HG03378 (cell line): ENCODE data around the gene ERBIN.
"Not testable (repeated sequence)": the region's sequence is repeated elsewhere in the genome, so short reads cannot be mapped to it uniquely, and the experiment has no call there.

Experiments
- ATAC-seq: cut with Tn5 transposase; IDR thresholded peaks from one replicate; pipeline ENCODE4 v1.9.1; 2021; ENCODE audit warnings: mild to moderate bottlenecking, moderate library complexity; ENCODE audit not compliant: unreplicated experiment

ERBIN gene

DNA sequence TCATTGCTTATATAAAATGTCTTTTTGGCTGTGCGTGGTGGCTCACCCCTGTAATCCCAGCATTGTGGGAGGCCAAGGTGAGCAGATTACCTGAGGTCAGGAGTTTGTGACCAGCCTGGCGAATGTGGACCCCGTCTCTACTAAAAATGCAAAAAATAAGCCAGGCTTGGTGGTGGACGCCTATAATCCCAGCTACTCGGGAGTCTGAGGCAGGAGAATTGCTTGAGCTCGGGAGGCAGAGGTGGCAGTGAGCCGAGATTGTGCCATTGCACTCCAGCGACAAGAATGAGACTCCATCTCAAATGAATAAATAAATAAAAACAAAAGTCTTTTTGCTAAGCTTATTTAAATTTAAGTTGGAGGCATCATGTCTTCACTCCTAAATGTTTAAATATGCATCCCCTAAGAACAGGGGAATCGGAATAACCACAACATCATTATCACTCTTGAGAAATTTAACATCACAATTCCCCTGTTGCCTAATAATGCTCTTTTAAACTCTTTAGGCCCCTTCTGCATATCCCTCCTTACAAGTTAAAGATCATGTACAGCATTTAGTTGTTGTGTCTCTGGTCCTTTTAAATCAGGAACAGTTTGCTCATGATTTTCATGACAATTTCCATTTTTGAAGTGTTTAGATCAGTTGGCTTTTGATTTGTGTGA lies 72.8 kb downstream of the ERBIN start:
- no peak for ATAC-seq

DNA sequence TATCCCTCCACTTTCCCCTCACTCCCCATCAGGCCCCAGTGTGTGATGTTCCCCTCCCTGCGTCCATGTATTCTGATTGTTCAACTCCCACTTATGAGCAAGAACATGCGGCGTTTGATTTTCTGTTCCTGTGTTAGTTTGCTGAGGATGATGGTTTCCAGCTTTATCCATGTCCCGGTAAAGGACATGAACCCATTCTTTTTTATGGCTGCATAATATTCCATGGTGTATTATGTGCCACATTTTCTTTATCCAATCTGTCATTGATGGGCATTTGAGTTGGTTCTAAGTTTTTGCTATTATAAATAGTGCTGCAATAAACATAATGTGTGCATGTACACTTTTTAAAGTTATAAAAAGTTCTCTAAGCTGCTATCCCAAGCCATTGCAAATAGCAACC lies 75.6 kb downstream of the ERBIN start:
- no peak for ATAC-seq

DNA sequence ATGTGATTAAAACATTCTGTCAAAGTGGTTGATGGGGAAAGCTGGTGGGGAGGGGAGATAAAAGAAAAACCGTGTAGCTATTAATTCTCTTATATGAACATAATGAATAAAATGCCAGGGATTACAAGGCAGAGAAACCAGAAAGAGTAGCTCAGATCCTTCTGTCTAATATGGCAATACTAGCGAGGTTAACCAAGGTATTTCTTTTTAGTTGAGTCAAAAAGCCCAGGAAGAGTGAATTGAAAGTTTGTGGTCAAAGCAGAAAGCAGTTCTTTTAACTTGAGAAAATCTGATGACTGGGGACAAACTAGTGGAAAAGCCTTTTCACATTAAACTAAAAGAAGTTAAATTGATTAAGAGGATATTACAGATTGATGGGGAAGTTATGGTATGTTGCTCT lies 76.0 kb downstream of the ERBIN start:
- no peak for ATAC-seq

DNA sequence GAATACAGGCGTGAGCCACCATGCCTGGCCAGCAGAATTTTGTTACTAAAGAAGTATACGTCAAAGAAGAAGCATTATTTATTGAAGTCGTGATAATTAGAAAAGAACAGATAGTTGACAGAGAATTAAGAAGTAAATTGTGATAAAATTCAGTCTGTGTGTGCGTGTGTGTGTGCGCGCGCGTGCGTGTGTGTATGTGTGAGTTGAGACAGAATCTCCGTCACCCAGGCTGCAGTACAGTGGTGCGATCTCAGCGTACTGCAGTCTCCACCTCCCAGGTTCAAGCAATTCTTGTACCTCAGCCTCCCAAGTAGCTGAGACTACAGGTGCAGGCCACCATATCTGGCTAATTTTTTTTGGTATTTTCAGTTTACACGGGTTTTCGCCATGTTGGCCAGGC lies 77.8 kb downstream of the ERBIN start:
- ATAC-seq: no peak

DNA sequence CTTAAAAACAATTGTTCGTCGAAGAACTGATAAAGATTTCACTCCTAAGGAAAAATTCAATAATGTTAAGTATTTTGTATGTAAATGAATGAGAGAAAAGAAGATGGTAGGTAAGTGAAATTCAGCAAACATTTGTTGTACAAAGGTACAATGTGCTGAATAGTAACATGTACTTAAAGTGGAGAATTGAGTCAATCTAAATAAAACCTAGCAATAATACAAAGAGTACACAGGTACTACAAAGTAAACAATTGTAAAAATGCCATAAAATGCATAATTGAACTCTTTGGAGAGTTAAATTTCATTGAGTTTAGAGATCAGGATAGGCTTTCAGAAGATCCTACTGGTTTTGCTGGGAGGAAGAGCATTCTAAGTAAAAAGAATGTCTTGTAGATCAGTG lies 82.9 kb downstream of the ERBIN start:
- ATAC-seq: no peak

DNA sequence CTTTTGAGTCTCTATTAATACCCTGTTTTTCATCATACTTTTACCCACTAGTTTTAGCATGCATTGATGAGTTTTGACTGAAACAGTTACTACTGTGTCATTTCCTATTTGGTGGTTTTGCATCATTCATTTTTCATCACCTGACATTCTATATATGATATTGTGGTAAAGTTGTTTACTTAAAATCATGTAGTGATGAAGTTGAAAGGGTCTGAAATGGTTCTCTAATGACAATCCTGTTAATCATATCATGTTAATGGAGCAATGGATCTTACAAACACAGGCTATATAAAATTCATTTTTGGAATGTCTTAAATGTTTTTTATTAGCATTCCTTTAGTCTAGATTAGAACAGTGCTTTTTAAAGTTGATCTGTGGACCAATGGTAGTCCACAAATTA lies 84.1 kb downstream of the ERBIN start:
- peak; percentile 72 for ATAC-seq

DNA sequence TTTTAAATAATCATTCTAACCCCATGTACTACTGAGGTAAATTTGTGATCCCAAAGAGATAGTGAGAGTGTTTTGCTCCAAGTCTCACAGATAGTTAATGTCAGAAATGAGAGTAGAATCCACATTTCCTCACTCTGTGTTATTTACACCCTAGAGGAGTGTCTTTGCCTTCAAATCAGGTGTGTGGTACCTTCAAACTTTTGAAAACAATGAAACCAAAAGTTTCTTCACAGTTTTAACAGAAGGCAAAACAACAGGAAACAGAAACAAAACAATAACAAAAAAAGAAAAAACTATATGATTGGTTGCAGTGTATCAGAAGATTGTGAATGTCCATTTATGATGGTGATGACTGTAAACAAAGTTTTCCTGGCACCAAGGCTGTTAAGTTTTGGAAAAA lies 85.9 kb downstream of the ERBIN start:
- peak; percentile 40 for ATAC-seq

DNA sequence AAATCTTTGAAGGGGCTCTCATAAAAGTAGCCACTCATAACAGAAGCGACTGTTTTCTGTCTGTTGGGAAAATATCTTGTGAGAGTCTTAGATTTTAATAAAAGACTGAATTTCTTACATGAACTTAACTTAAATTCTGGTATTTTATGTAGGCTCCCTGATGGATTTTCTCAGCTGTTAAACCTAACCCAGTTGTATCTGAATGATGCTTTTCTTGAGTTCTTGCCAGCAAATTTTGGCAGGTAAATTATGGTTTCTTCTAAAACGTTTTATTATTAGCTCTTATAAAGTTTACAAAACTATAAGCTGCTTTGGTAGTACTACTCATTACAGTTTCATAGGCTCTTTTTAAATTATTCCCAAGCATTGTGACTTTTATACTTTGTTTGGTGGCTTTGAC lies 87.0 kb downstream of the ERBIN start:
- ATAC-seq: no peak

DNA sequence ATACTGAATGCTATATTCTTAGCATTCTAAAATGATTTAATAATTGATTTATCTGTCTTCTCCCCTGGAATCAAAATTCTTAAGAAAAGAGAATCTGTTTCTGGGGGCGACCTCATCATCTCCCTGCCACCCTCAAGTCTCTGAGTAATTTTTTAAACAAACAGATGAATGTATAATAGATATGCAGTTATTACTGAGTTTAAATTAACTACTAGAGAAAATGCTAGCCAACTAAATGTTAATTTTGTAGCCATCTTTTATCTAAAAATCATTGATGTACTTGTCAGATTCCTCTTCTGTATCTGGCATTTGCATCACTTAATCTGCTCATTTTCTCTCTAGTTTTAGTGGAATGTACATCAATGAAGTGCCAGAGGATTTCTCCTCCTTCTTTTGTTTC lies 87.5 kb downstream of the ERBIN start:
- no peak for ATAC-seq

DNA sequence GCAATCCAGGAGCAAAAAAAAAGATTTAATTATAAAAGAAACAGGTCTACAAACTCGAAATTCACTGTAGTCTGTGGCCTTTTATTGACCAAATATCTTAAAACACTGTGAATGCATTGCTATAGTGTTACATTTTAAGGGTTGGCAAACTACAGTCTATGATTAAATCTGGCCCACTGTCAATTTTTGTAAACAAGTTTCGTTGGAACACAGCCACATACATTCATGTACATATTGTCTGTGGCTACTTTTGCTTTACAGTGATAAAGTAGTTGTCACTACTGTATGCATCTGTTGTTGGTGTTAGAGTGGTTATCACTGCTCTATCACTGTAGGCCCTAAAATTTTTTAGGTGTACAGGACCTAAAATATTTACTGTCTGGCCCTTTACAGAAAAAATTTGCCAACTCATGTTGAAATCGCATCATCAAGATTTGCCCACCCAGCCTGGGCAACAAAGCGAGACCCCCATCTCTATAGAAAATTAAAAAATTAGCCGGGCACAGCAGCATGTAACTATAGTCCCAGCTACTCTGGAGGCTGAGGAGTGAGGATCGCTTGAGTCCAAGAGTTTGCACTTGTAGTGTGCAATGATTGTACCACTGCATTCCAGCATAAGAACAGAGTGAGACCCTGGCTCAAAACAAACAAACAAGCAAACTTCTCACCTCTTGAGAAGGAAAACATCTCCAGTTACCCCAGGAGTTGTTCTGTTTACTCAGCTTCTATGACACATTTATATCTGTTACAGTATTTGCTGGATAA lies 89.0 kb downstream of the ERBIN start:
- ATAC-seq: no peak

DNA sequence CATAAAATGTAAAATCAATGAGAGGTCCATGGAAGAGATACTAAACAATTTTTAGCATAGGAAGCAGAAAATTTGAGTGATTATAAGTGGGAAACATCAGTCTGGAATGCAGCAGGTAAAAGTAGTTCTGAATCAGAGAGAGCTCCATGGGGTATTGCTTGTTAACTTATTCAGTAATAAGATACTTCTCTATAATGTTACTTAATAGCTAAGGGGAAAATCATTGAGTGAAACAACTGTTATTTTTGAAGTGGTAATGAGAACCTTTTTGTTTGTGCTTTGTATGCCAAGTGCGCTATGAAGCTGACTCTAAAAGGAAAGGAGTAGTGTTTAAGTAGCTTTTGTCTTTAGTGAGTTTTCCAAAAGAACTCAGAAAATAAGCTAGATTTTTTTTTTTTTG lies 95.2 kb downstream of the ERBIN start:
- no peak for ATAC-seq

DNA sequence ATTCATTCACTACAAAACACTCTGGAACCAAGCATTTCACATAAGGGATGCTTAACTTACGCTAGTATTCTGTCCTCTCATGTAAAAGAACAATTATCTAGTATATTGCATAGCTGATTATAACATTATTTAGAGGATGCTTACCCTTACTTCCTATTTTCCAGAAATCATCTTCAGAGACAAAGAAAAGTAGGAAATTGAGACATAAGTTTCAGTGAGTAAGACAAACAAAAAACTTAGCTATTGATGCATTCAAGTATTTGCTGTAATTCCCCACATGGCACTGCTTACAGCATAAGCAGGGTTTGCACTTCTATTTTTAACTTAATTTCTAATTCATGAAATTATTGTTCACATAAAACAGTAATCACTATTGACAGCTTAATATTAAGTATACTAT lies 112.9 kb downstream of the ERBIN start:
- ATAC-seq: no peak

DNA sequence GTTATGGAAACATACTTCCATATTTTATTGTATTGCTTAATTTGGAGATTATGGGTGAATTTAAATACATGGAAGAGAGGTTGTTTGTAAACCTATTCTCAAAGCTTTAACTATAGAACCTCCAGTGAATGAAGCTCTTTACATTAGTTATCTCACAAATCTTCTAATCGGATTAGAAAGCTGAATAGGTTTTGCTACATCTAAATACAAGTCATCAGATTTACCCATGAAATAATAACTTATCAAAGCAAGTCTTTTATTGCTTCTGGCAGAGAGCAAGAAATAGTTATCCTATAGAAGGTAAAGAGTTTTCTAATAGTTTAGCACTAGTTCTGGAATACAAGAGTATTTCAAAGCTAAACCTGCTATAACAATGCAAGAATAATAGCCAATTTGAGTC lies 113.3 kb downstream of the ERBIN start:
- no peak for ATAC-seq

DNA sequence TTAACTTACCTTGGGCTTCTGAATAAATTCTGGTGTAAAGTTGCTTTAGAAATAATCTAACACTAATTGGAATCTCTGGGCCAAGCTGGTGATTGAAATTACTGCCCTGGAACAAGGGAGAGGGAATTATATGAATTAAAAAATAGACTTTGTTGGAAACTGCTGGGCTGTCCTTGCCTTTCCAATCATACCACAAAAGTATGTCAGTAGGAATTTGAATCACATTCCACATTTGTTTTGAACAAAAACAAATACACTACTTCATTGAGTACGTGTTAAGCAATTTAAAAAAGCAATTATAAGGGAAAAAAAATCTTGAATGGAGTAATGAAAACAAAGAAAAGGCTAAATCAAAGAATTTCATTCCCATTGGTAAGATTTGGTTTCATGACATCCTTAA lies 115.3 kb downstream of the ERBIN start:
- no peak for ATAC-seq

DNA sequence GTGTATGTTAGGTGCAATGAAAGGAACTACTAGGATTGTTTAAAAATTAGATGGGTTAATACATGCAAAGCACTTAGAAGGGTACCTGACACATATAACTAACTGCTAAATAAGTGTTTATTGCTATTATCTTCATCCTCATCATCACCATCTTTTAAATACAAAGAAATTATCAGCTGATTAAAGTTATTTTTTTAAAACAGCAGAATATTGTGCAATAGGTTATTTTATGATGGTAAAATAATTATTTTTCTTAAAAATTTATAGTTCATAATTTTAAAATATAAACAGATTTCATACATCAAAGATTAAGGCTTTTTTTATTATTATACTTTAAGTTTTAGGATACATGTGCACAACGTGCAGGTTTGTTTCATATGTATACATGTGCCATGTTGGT lies 130.9 kb downstream of the ERBIN start:
- no peak for ATAC-seq

DNA sequence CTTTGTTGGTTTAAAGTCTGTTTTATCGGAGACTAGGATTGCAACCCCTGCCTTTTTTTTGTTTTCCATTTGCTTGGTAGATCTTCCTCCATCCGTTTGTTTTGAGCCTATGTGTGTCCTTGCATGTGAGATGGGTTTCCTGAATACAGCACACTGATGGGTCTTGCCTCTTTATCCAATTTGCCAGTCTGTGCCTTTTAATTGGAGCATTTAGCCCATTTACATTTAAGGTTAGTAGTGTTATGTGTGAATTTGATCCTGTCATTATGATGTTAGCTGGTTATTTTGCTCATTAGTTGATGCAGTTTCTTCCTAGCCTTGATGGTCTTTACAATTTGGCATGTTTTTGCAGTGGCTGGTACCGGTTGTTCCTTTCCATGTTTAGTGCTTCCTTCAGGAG lies 134.9 kb downstream of the ERBIN start:
- ATAC-seq: not testable (repeated sequence)

DNA sequence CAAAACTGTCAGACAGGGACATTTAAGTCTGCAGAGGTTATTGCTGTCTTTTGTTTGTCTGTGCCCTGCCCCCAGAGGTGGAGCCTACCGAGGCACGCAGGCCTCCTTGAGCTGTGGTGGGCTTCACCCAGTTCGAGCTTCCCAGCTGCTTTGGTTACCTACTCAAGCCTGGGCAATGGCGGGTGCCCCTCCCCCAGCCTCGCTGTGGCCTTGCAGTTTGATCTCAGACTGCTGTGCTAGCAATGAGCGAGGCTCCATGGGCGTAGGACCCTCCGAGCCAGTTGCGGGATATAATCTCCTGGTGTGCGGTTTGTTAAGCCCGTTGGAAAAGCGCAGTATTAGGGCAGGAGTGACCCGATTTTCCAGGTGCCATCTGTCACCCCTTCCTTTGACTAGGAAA lies 136.7 kb downstream of the ERBIN start:
- ATAC-seq: not testable (repeated sequence)

DNA sequence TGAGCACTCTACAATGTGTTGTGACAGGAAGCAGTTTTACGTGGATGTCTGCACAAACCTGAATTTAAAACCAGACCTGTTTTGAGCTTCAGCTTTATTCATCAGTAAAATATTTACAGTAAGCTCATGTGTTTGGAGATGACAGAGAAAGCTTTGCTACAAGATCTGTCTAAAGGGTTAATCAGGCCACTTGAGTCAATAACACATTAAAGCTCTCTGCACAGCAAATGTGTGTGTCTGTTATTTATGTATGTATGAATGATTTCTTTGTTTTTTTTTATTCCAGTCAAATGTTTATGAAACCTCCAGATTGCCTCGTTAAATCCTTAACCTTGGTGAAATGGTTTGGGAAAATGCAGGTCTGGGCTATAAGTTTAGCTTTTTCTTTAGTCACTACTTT lies 140.5 kb downstream of the ERBIN start:
- no peak for ATAC-seq

DNA sequence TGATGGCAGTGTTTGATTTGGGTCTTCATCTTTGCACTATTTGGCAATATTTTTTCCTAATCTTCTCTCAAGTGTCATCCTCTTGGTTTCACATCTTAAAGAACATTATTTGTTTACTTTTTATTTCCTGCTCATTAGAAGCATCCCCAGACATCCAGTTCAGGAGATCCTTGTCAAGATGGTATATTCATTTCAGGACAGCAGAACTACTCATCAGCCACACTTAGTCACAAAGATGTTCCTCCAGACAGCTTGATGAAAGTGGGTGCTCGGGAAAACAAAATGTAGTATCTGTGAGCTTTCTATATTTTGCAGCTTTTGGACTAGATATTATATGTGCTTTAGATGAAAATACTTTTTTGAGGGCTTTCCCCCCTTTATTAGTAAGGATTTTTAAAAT lies 145.7 kb downstream of the ERBIN start:
- ATAC-seq: no peak

DNA sequence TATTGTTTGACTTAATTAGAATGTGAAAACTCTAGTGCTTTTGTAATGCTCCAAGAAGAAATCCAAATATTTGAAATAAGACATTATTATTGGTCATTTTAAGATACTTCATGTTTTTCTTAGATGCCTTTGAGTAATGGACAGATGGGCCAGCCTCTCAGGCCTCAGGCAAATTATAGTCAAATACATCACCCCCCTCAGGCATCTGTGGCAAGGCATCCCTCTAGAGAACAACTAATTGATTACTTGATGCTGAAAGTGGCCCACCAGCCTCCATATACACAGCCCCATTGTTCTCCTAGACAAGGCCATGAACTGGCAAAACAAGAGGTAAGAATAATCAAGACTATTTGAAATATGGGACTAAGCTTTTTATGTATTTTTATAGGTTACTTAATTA lies 148.5 kb downstream of the ERBIN start:
- no peak for ATAC-seq

DNA sequence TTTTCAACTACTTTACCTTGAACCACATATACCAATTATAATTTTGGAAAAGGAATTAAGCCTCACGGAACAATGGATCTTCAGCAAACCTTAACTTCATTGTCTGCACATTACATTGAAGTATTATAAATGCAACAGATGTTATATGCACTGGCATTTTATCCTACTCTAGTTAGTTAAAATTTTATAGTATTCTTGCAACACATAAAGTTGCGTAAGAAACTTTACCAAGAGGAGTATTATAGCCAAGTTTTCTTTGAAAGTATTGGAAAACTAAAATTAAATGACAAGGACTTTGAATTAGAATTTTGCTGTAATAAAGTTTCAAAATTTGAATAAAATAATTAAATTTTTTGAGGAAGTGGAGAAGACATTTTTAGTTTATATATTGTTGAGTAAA lies 154.3 kb downstream of the ERBIN start:
- no peak for ATAC-seq

DNA sequence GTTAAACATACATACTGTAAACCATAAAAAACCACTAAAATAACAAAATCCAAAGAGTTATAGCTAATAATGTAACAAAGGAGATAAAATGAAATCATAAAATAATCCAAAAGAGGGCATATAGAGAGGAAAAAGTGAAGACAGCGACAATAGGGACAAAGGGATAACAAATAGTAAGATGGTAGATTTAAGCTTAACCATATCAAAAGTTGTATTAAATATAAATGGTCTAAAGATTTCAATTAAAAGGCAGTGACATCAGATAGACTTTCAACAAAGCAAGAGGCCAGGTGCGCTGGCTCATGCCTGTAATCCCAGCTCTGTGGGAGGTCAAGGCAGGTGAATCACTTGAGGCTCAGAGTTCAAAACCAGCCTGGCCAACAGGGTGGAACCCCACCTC lies 163.0 kb downstream of the ERBIN start:
- ATAC-seq: no peak

DNA sequence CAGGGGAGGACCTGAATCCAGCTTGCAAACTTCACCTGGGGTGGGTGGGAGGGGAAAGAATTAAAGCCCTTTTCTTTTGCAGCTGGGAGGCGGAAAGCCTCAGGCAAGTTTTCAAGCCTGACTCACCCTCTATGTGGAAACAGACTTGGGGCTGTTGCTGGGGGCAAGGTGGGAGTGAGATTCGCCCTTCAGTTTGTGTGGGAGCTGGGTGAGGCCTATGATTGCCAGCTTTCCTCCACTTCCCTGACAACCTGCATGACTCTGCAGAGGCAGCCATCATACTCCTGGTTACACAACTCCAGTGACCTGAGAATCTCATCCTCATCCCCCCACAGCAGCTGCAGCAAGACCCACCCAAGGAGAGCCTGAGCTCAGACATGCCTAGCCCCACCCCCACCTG lies 174.5 kb downstream of the ERBIN start:
- no peak for ATAC-seq
